Measurements from ENCODE around the gene SMAD7.

Gene SMAD7

GRCh38 chr18:48959921-48960920 lies 9.5 kb upstream of the SMAD7 start:
- DNase-seq (ENCODE audit: low read depth): peak; percentile 77

- DNase-seq (ENCODE audit: low read depth): no peak
Measured at GRCh38 chr18:48959551-48959920, 8.8 kb upstream of the SMAD7 start.

- no peak for DNase-seq (ENCODE audit: low read depth)
Measured at GRCh38 chr18:48958951-48959350, 8.2 kb upstream of the SMAD7 start.

GRCh38 chr18:48957616-48958015 lies 6.9 kb upstream of the SMAD7 start:
- DNase-seq (ENCODE audit: low read depth): no peak

GRCh38 chr18:48957136-48957535 lies 6.4 kb upstream of the SMAD7 start:
- peak; percentile 56 for DNase-seq (ENCODE audit: low read depth)

- DNase-seq (ENCODE audit: low read depth): peak; percentile 88
Measured at GRCh38 chr18:48956356-48956755, 5.6 kb upstream of the SMAD7 start.

GRCh38 chr18:48955830-48956261 lies 5.1 kb upstream of the SMAD7 start:
- DNase-seq (ENCODE audit: low read depth): peak; percentile 97

- no peak for DNase-seq (ENCODE audit: low read depth)
Measured at GRCh38 chr18:48954886-48955819, 4.4 kb upstream of the SMAD7 start.

GRCh38 chr18:48953104-48953706 lies 2.4 kb upstream of the SMAD7 start:
- no peak for DNase-seq (ENCODE audit: low read depth)

GRCh38 chr18:48952287-48953103 lies 1.7 kb upstream of the SMAD7 start:
- peak; percentile 92 for DNase-seq (ENCODE audit: low read depth)

GRCh38 chr18:48951448-48952286 lies 902 bp upstream of the SMAD7 start:
- peak; percentile 91 for DNase-seq (ENCODE audit: low read depth)

GRCh38 chr18:48949606-48950535 lies 894 bp downstream of the SMAD7 start:
- peak; percentile 57 for DNase-seq (ENCODE audit: low read depth)

GRCh38 chr18:48949050-48949605 lies 1.6 kb downstream of the SMAD7 start:
- DNase-seq (ENCODE audit: low read depth): peak; percentile 42

GRCh38 chr18:48948112-48949049 lies 2.4 kb downstream of the SMAD7 start:
- peak; percentile 91 for DNase-seq (ENCODE audit: low read depth)

GRCh38 chr18:48947560-48947959 lies 3.2 kb downstream of the SMAD7 start:
- DNase-seq (ENCODE audit: low read depth): peak; percentile 54

- DNase-seq (ENCODE audit: low read depth): peak; percentile 29
Measured at GRCh38 chr18:48947092-48947491, 3.7 kb downstream of the SMAD7 start.

- DNase-seq (ENCODE audit: low read depth): peak; percentile 80
Measured at GRCh38 chr18:48946329-48946835, 4.4 kb downstream of the SMAD7 start.

- DNase-seq (ENCODE audit: low read depth): no peak
Measured at GRCh38 chr18:48945953-48946217, 4.9 kb downstream of the SMAD7 start.
